ENCODE data around the gene PCNX3.
A peak's percentile ranks its signal among the peaks of the same experiment; 100 is the strongest.

Gene PCNX3

GRCh38 chr11:65646958-65647701, 31.6 kb downstream of the PCNX3 start:
- Histone ChIP-seq H3K27me3 (replicated peaks; ENCODE audit: control insufficient read depth, insufficient read depth, low read length) (no peaks in the 10 kb centered on the region), H3K36me3 (ENCODE audit: control insufficient read depth, insufficient read depth, low read length, severe bottlenecking) (no peaks in the 10 kb centered on the region), H3K9ac (ENCODE audit: low read length) (no peak overlapping the region), H3K4me3 (ENCODE audit: low read length) (no peak overlapping the region), H3K4me1 (ENCODE audit: control insufficient read depth, insufficient read depth, low read length) (peaks cover 6% of the 10 kb centered on the region), H3K9me3 (ENCODE audit: control insufficient read depth, low read length) (no peaks in the 10 kb centered on the region)
- DNase-seq (ENCODE audit: low read depth), result peak; percentile 69

GRCh38 chr11:65648997-65649493, 33.5 kb downstream of the PCNX3 start:
- peaks cover 4% of the 10 kb centered on the region for H3K36me3 ChIP-seq (ENCODE audit: control insufficient read depth, insufficient read depth, low read length, severe bottlenecking)
- no peak for DNase-seq (ENCODE audit: low read depth)
- H3K9ac ChIP-seq (ENCODE audit: low read length), result no peak overlapping the region

GRCh38 chr11:65649656-65650546, 34.3 kb downstream of the PCNX3 start:
- Histone ChIP-seq H3K36me3 (ENCODE audit: control insufficient read depth, insufficient read depth, low read length, severe bottlenecking) (peaks cover 11% of the 10 kb centered on the region), H3K9me3 (ENCODE audit: control insufficient read depth, low read length) (no peaks in the 10 kb centered on the region), H3K4me1 (ENCODE audit: control insufficient read depth, insufficient read depth, low read length) (peaks cover 22% of the 10 kb centered on the region), H3K27me3 (replicated peaks; ENCODE audit: control insufficient read depth, insufficient read depth, low read length) (no peaks in the 10 kb centered on the region), H3K9ac (ENCODE audit: low read length) (no peak overlapping the region), H3K4me3 (ENCODE audit: low read length) (no peak overlapping the region)
- DNase-seq (ENCODE audit: low read depth), result no peak

More at GRCh38 chr11:65648997-65649493, 33.5 kb downstream of the PCNX3 start:
- H3K27me3 ChIP-seq (replicated peaks; ENCODE audit: control insufficient read depth, insufficient read depth, low read length), result no peaks in the 10 kb centered on the region
- peaks cover 22% of the 10 kb centered on the region for H3K4me1 ChIP-seq (ENCODE audit: control insufficient read depth, insufficient read depth, low read length)
- H3K4me3 ChIP-seq (ENCODE audit: low read length), result no peak overlapping the region
- H3K9me3 ChIP-seq (ENCODE audit: control insufficient read depth, low read length), result no peaks in the 10 kb centered on the region

GRCh38 chr11:65650547-65651338, 35.2 kb downstream of the PCNX3 start:
- DNase-seq (ENCODE audit: low read depth), result no peak
- no peak overlapping the region for H3K4me3 ChIP-seq (ENCODE audit: low read length)
- no peaks in the 10 kb centered on the region for H3K27me3 ChIP-seq (replicated peaks; ENCODE audit: control insufficient read depth, insufficient read depth, low read length)
- peaks cover 20% of the 10 kb centered on the region for H3K36me3 ChIP-seq (ENCODE audit: control insufficient read depth, insufficient read depth, low read length, severe bottlenecking)
- no peaks in the 10 kb centered on the region for H3K9me3 ChIP-seq (ENCODE audit: control insufficient read depth, low read length)
- no peak overlapping the region for H3K9ac ChIP-seq (ENCODE audit: low read length)
- peaks cover 22% of the 10 kb centered on the region for H3K4me1 ChIP-seq (ENCODE audit: control insufficient read depth, insufficient read depth, low read length)

- Histone ChIP-seq H3K36me3 (ENCODE audit: control insufficient read depth, insufficient read depth, low read length, severe bottlenecking) (peaks cover 25% of the 10 kb centered on the region), H3K9ac (ENCODE audit: low read length) (no peak overlapping the region), H3K4me3 (ENCODE audit: low read length) (no peak overlapping the region), H3K27me3 (replicated peaks; ENCODE audit: control insufficient read depth, insufficient read depth, low read length) (no peaks in the 10 kb centered on the region), H3K9me3 (ENCODE audit: control insufficient read depth, low read length) (no peaks in the 10 kb centered on the region), H3K4me1 (ENCODE audit: control insufficient read depth, insufficient read depth, low read length) (peaks cover 22% of the 10 kb centered on the region)
- DNase-seq (ENCODE audit: low read depth), result no peak
Measured at GRCh38 chr11:65651339-65651588, 35.7 kb downstream of the PCNX3 start.

GRCh38 chr11:65651589-65652510, 36.3 kb downstream of the PCNX3 start:
- H3K9me3 ChIP-seq (ENCODE audit: control insufficient read depth, low read length), result no peaks in the 10 kb centered on the region
- DNase-seq (ENCODE audit: low read depth), result no peak
- H3K9ac ChIP-seq (ENCODE audit: low read length), result peak overlapping the region; percentile 59
- H3K36me3 ChIP-seq (ENCODE audit: control insufficient read depth, insufficient read depth, low read length, severe bottlenecking), result peaks cover 29% of the 10 kb centered on the region
- no peaks in the 10 kb centered on the region for H3K27me3 ChIP-seq (replicated peaks; ENCODE audit: control insufficient read depth, insufficient read depth, low read length)
- H3K4me3 ChIP-seq (ENCODE audit: low read length), result peak overlapping the region; percentile 71
- peaks cover 22% of the 10 kb centered on the region for H3K4me1 ChIP-seq (ENCODE audit: control insufficient read depth, insufficient read depth, low read length)

GRCh38 chr11:65652511-65653228, 37.1 kb downstream of the PCNX3 start:
- Histone ChIP-seq H3K9ac (ENCODE audit: low read length) (peak overlapping the region; percentile 83), H3K27me3 (replicated peaks; ENCODE audit: control insufficient read depth, insufficient read depth, low read length) (no peaks in the 10 kb centered on the region), H3K36me3 (ENCODE audit: control insufficient read depth, insufficient read depth, low read length, severe bottlenecking) (peaks cover 37% of the 10 kb centered on the region), H3K4me1 (ENCODE audit: control insufficient read depth, insufficient read depth, low read length) (peaks cover 22% of the 10 kb centered on the region), H3K4me3 (ENCODE audit: low read length) (peak overlapping the region; percentile 71), H3K9me3 (ENCODE audit: control insufficient read depth, low read length) (no peaks in the 10 kb centered on the region)
- peak; percentile 96 for DNase-seq (ENCODE audit: low read depth)

GRCh38 chr11:65653229-65654225, 38.0 kb downstream of the PCNX3 start:
- no peaks in the 10 kb centered on the region for H3K27me3 ChIP-seq (replicated peaks; ENCODE audit: control insufficient read depth, insufficient read depth, low read length)
- peaks cover 45% of the 10 kb centered on the region for H3K36me3 ChIP-seq (ENCODE audit: control insufficient read depth, insufficient read depth, low read length, severe bottlenecking)
- peak overlapping the region; percentile 71 for H3K4me3 ChIP-seq (ENCODE audit: low read length)
- peak overlapping the region; percentile 83 for H3K9ac ChIP-seq (ENCODE audit: low read length)
- peaks cover 22% of the 10 kb centered on the region for H3K4me1 ChIP-seq (ENCODE audit: control insufficient read depth, insufficient read depth, low read length)
- no peaks in the 10 kb centered on the region for H3K9me3 ChIP-seq (ENCODE audit: control insufficient read depth, low read length)
- no peak for DNase-seq (ENCODE audit: low read depth)
